HEK293T (cell line): Measurements from ENCODE around the gene OR1D2.

Source experiments
- CTCF ChIA-PET: fragments of 350-600 bp; formaldehyde crosslinking; extraction: SDS; loops from one replicate; lab custom pipeline; 2021; ENCODE audit warnings: antibody characterized with exemption, inconsistent platforms; lab: Yijun Ruan, JAX
- POLR2A ChIA-PET: fragments of 350-600 bp; formaldehyde crosslinking; extraction: SDS; loops from one replicate; lab custom pipeline; 2020; ENCODE audit warnings: antibody characterized with exemption, inconsistent platforms; lab: Yijun Ruan, JAX
- DNase-seq: peaks from one replicate; pipeline ENCODE4 v3.0.0; 2012; ENCODE audit warnings: mixed read lengths; ENCODE audit errors: extremely low spot score
- ARNT ChIP-seq: fragments of 450-650 bp; IDR thresholded peaks from 2 replicates; pipeline ENCODE4 v1.6.1; 2017; ENCODE audit warnings: mild to moderate bottlenecking
- BHLHE40 ChIP-seq: fragments of 450-650 bp; IDR thresholded peaks from 2 replicates; pipeline ENCODE4 v1.6.1; 2016; ENCODE audit warnings: mild to moderate bottlenecking, moderate library complexity, borderline replicate concordance
- CTBP1 ChIP-seq: fragments of 450-650 bp; IDR thresholded peaks from 2 replicates; pipeline ENCODE4 v1.6.1; 2016; ENCODE audit warnings: borderline replicate concordance
- ELF4 ChIP-seq: fragments of 450-650 bp; IDR thresholded peaks from 2 replicates; pipeline ENCODE4 v1.6.1; 2017; ENCODE audit warnings: antibody characterized with exemption
- FOXA1 ChIP-seq: fragments of 450-650 bp; IDR thresholded peaks from 2 replicates; pipeline ENCODE4 v1.6.1; 2016; ENCODE audit warnings: mild to moderate bottlenecking
- FOXK2 ChIP-seq: fragments of 450-650 bp; IDR thresholded peaks from 2 replicates; pipeline ENCODE4 v1.6.1; 2016; ENCODE audit warnings: mild to moderate bottlenecking
- FOXM1 ChIP-seq: fragments of 450-650 bp; IDR thresholded peaks from 2 replicates; pipeline ENCODE4 v1.6.1; 2017; ENCODE audit warnings: mild to moderate bottlenecking, borderline replicate concordance
- HDGF ChIP-seq: fragments of 450-650 bp; IDR thresholded peaks from 2 replicates; pipeline ENCODE4 v1.6.1; 2017; ENCODE audit warnings: antibody characterized with exemption, borderline replicate concordance
- L3MBTL2 ChIP-seq: fragments of 450-650 bp; conservative IDR thresholded peaks from 2 replicates; pipeline ENCODE4 v1.6.1; 2016; ENCODE audit warnings: mild to moderate bottlenecking
- LEF1 ChIP-seq: fragments of 450-650 bp; IDR thresholded peaks from 2 replicates; pipeline ENCODE4 v1.6.1; 2017; ENCODE audit warnings: mild to moderate bottlenecking, borderline replicate concordance
- NFRKB ChIP-seq: fragments of 450-650 bp; IDR thresholded peaks from 2 replicates; pipeline ENCODE4 v1.6.1; 2016; ENCODE audit warnings: mild to moderate bottlenecking, moderate library complexity
- PKNOX1 ChIP-seq: fragments of 450-650 bp; IDR thresholded peaks from 2 replicates; pipeline ENCODE4 v1.6.1; 2016
- SP1 ChIP-seq: fragments of 450-650 bp; IDR thresholded peaks from 2 replicates; pipeline ENCODE4 v1.6.1; 2017
- SUZ12 ChIP-seq: fragments of 450-650 bp; IDR thresholded peaks from 2 replicates; pipeline ENCODE4 v1.6.1; 2016; ENCODE audit warnings: mild to moderate bottlenecking
- TARDBP ChIP-seq: fragments of 450-650 bp; IDR thresholded peaks from 2 replicates; pipeline ENCODE4 v1.6.1; 2016
- ZNF384 ChIP-seq: fragments of 450-650 bp; IDR thresholded peaks from 2 replicates; pipeline ENCODE4 v1.6.1; 2016

OR1D2 gene

GRCh38 chr17:3048727-3049471, 55.3 kb downstream of the OR1D2 start:
- CTCF ChIA-PET, result interaction anchor here (0.7 to 0.9 kb wide), 3 partner anchors 150 to 595 kb away, joined by 3 to 5 read pairs (median 3); no protein-coding TSS in a partner anchor
- peak; percentile 94 for DNase-seq
- POLR2A ChIA-PET, result interaction anchor here (1.3 kb wide), 1 partner anchor 599 kb away, joined by 3 read pairs; no protein-coding TSS in a partner anchor
- TF ChIP-seq FOXM1 (no peak), L3MBTL2 (peak; percentile 98), TARDBP (no peak), NFRKB (no peak), BHLHE40 (no peak), HDGF (no peak), ELF4 (no peak), FOXA1 (no peak), LEF1 (no peak), FOXK2 (no peak), PKNOX1 (peak; percentile 51; the same call in 1 of the 2 replicates), ARNT (no peak), SUZ12 (no peak), SP1 (no peak)

GRCh38 chr17:3046753-3047152, 57.5 kb downstream of the OR1D2 start:
- no peak for TF ChIP-seq PKNOX1
- TF ChIP-seq CTBP1, result no peak
- no peak for TF ChIP-seq FOXK2
- no peak for TF ChIP-seq ELF4
- no peak for TF ChIP-seq NFRKB
- no peak for TF ChIP-seq BHLHE40
- no peak for TF ChIP-seq TARDBP
- no peak for TF ChIP-seq LEF1
- TF ChIP-seq ARNT, result no peak
- TF ChIP-seq SUZ12, result no peak
- no peak for TF ChIP-seq L3MBTL2
- no peak for TF ChIP-seq HDGF
- ChIA-PET CTCF (no interaction called here), POLR2A (no interaction called here)
- DNase-seq, result no peak

GRCh38 chr17:3043737-3044365, 60.4 kb downstream of the OR1D2 start:
- ChIA-PET POLR2A (no interaction called here), CTCF (interaction anchor here (0.7 kb wide), 1 partner anchor 274 kb away, joined by 4 read pairs; no protein-coding TSS in a partner anchor)
- TF ChIP-seq ARNT (no peak), BHLHE40 (no peak), ELF4 (no peak), FOXM1 (no peak), FOXA1 (no peak), SP1 (no peak), SUZ12 (no peak), L3MBTL2 (no peak), PKNOX1 (no peak), HDGF (no peak), NFRKB (no peak), CTBP1 (no peak), ZNF384 (no peak), LEF1 (no peak), FOXK2 (no peak), TARDBP (no peak)
- peak; percentile 26 for DNase-seq

- POLR2A ChIA-PET, result no interaction called here
- TF ChIP-seq ELF4 (no peak), SP1 (no peak), PKNOX1 (no peak), NFRKB (no peak), LEF1 (no peak), L3MBTL2 (no peak), BHLHE40 (no peak), ARNT (no peak), FOXA1 (no peak), FOXK2 (no peak), CTBP1 (no peak), FOXM1 (no peak), TARDBP (no peak), SUZ12 (no peak), ZNF384 (no peak), HDGF (no peak)
- CTCF ChIA-PET, result interaction anchor here (0.6 kb wide), 1 partner anchor 692 kb away, joined by 3 read pairs; no protein-coding TSS in a partner anchor
- DNase-seq, result no peak
Measured at GRCh38 chr17:3040882-3041281, 63.3 kb downstream of the OR1D2 start.

GRCh38 chr17:3039736-3040135, 64.5 kb downstream of the OR1D2 start:
- CTCF ChIA-PET, result no interaction called here
- TF ChIP-seq BHLHE40 (no peak), FOXM1 (no peak), ELF4 (no peak), FOXK2 (no peak), ARNT (no peak), HDGF (no peak), L3MBTL2 (no peak), SUZ12 (no peak), PKNOX1 (no peak), FOXA1 (no peak)
- no peak for DNase-seq
- POLR2A ChIA-PET, result interaction anchor here (1.0 kb wide), 1 partner anchor 596 kb away, joined by 3 read pairs; the partner anchor contains the start of genes CTNS and SHPK
